Kidney capillary endothelial cell (primary cell): Measurements from ENCODE around the gene FAR2.
"Not testable (repeated sequence)": the region's sequence is repeated elsewhere in the genome, so short reads cannot be mapped to it uniquely, and the experiment has no call there.

ENCODE experiments used
- DNase-seq: peaks from one replicate; pipeline ENCODE4 v3.0.0-alpha.2; 2018; ENCODE audit warnings: low spot score

Gene FAR2

DNA sequence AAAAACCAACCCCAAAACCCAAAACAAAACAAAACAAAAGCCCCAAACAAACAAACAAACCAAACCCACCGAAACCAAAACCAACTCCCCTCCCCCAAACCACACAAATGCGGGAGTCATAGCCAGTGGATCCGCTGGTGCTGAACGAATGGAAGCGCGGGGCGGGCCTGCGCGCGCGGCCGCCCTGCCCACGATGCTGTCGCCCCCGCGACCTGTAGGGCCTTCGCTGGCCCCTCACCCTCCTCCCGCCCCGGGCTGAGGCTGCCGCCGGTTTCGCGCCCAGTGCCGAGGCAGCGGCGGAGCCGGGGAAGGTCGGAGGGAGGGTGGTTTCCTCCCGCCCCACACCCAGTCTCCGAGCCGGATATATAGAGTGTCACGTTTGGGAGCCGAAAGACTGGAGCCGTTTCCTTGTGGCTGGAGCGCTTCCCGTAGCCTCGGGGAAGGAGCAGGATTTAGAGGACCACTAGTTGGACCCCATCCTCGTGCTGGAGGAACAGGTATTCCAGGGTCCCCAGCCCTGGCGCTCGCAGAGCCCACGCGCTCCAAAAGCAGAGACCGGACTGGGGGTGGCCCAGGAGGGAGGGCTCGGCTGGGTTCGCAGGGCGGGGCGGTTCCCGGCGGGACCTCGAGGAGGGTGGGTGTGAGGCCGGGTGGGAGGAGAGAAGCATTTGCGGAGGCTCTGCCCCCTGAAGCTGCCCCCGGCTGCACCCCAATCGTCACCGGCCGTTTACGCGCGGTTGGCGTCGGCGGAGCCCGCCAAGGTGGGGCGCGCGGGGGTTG, at the start of gene FAR2:
Gene FAR2 (plus strand): TSS at position 368 of the 780 bp plus-strand sequence. CDS start 121,172 bp downstream, outside the sequence.
- peak; percentile 65 for DNase-seq

DNA sequence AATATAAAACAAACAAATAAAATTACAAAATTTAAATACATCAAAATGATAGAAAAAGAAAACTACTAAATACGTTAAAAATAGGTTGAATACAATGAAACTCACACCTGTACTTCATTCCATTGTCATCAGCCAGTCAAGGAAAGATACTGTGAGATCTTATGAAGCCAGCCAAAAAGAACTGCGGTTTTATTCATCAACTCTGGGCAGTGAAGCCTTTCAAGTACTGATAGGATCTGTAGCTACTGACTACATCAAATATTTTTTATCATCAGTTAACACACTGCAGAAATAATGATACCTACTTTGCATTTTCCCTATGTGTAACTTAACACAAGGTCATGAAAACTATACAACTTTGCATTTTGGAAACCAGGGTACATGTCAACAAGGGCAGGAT, 46.3 kb upstream of the FAR2 start:
- DNase-seq: no peak

DNA sequence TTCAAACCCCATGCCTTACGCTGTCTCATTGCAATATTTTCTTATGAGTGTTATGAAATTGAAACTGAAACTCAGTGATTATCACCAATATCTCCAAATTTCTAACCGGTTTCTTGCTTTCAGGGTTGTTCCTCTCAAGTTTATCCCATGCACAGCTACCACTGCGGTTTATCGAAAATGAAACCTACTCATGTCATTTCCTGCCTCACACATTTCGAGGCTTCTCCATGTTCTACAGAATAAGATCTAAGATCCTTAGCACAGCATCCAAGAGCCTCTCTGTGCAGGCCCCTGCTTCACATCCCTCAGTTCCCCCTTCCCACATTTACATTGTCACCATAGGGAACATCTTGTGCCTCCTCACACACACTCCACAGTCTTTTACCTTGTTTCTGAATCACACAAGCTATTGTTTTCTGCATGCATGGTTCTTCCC, 45.5 kb upstream of the FAR2 start:
- DNase-seq: no peak

DNA sequence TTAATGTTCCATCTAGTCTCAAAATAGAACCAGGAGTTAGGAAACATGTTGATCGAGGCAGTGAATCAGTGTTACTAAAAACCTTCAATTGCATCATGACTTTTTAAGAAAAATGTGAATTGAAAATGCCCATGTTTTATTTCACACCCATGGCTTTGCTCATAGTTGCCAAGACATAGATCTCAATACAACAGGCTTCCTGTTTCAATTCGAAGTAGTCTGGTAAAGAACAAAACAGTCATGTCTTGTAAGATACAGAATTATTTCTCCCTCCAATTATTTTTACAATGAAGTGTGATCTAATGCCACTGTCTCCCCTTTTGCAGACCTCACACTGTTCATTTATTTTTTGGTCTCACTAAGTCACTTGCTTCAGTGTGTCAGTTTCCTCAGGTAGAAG, 44.6 kb upstream of the FAR2 start:
- no peak for DNase-seq

DNA sequence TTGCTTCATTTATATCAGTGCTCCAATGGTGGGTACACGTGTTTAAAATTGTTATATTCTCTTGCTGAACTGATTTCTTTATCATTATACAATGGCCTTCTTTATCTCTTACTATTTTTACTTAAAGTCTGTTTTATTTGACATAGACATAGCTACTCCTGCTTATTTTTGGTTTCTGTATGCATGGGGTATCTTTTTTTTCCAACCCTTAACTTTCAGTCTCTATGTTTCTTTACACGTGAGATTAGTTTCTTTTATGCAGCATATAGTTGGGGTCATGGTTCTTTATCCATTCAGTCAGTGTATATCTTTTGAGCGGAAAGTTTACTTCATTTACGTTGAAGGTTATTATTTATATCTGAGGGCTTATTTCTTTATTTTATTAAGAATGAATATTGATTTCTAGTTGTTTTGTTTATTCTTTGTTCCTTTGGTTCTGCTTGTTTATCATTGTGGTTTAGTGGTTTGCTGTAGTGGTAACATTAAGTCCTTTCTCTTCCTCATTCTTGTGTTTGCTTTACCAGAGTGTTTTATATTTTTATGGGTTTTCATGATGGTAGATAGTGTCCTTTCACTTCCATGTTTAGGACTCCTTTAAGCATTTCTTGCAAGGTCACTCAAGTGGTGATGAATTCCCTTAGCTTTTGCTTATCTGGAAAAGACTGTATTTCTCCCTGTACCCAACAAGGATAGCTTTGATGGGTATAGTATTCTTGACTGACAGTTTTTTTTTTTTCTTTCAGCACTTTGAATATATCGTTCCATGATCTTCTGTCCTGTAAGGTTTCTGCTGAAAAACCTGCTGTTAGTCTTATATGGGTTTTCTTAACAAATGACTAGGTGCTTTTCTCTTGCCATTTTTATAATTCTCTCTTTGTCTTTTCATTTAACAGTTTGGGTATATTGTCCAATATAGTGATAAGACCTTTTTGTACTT, 38.3 kb upstream of the FAR2 start:
- no peak for DNase-seq

DNA sequence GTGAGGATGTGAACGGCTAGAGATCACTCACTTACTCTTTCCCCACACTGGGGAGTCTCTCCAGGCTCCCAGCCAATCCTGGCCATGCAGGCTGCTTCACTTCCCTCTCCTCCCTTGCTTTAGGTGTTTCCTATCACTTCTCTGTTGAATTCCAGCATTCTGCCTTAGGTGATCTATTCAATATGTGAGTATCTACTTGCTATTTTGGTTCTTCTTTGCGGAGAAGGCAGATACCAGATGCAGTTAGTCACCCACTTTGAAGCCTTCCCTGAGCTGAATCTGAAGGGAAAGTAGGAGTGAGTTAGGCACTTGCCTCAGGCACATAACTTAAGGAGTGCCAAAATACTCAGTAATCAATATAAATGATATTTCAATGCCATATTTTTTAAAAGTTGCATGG, 36.0 kb upstream of the FAR2 start:
- DNase-seq: no peak

DNA sequence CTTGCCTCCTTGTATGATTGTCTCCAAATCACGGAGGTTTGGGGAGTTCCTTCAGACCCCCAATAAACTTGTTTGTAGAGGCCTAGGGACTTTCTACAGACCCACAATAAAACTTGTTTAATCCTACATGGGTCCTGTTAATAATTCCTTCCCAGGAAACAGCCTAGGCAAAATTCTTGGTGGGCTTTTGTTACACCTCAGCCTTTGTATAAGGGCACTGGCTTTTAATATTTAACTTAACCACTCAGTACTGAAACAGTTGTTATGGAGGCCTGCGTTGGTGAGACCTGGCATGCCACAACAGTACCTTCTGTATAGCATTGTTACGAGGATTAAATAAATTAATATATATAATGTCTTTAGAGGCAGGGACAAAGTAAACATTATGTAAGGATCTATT, 32.7 kb upstream of the FAR2 start:
- DNase-seq: no peak

DNA sequence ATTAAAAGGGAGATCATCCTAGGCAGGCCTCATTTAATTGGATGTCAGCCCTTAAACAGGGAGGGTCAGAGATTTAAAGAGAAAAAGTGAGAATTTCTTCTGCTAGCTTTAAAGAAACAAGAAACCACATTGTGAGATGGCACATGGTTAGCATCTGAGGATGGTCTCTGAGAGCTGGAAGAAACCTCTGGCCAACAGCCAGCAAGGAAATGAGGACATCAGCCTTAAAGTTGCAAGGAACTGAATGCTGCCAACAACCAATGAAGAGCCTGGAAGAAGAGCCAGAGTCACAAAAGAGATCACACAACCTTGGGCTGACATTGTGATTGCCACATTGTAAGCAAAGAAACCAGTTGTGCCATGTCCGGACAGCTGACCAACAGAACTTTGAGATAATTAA, 17.5 kb upstream of the FAR2 start:
- no peak for DNase-seq

DNA sequence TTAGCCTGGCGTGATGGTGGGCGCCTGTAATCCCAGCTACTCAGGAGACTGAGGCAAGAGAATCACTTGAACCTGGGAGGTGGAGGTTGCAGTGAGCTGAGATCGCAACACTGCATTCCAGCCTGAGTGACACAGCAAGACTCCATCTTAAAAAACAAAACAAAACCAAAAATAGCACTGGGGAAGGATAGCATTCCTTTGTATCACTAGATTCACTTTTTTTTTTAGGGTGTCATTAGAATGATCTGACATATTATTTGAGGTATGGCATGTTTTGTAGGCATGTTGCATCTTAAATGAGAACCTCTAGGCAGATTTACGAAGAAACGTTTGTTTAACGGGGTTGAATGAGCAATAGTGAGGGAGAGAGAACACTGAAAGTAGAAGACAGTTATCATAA, 16.8 kb upstream of the FAR2 start:
- no peak for DNase-seq

DNA sequence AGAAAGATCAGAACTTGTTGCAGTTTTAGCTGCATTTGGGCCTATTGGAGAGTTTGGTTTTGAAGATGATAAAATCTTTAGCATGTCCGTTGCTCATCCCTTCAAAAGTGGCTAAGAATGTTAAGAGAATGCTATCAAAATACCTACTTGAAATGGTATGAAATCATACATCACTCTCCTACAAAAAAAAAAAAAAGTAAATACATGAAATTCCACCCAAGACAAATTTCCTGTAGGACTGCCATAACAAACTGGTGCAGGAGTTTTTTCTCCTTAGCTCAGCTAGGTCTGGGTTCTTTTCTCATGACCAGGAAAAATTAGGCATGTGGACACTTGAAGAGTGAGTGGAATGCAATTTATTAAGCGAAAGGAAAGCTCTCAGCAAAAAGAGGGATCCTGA, 15.9 kb upstream of the FAR2 start:
- DNase-seq: no peak

DNA sequence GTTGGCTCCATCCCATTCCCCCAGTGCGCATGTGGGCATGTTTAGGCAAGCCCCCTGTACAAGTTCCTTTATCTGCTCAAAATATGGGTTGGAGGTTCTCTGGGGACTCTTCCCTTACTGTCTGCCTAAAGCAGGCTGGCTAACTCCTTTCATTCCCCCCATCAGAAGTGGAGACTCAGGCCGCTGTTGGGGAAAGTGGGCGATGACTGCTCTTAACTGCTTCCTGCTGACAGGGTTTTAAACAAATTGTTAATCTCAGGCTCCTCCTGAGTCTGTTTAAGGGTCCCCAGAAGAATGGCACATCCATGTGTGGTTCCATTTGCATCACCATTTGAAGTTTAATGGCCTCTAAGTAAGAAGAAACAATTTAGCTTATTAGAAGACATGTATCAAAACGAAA, 15.4 kb upstream of the FAR2 start:
- no peak for DNase-seq

DNA sequence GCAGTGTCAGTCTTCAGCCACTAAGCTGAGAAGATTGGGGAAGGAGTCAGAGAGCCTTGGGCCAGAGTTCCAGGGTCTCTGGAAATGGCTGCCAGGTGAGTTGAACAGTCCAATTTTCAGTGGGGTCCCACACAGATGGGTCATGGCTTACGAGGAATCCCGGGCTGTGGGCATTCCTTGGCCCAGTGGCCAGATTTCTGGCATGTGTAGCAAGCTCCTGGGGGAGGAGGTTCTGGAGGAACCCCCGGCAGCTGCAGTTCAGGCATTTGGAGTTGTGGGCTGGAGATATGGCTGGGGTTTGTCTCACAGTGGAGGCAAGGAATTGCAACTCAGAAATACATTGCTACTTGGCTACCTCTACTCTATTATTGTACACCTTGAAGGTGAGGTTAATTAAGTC, 10.8 kb upstream of the FAR2 start:
- DNase-seq: not testable (repeated sequence)

DNA sequence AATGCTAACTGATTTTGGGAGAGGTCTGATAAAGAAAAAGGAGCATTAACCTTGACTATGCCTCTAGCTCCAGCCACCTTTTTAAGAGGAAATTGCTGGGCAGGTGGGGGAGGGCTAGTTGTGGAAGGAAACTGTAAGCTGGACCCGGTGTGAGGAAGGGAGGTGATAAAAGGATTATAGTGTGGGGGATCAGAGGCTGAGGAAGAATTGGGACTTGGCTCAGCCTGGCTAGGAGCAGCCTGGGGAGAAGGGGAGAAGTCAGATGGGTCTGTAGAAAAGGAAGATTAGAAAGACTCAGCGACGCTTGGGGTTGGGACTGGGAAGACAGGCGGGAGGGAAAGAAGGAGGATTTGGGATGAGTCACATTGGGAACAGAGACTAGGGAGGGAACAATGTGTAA, 10.2 kb upstream of the FAR2 start:
- not testable (repeated sequence) for DNase-seq

DNA sequence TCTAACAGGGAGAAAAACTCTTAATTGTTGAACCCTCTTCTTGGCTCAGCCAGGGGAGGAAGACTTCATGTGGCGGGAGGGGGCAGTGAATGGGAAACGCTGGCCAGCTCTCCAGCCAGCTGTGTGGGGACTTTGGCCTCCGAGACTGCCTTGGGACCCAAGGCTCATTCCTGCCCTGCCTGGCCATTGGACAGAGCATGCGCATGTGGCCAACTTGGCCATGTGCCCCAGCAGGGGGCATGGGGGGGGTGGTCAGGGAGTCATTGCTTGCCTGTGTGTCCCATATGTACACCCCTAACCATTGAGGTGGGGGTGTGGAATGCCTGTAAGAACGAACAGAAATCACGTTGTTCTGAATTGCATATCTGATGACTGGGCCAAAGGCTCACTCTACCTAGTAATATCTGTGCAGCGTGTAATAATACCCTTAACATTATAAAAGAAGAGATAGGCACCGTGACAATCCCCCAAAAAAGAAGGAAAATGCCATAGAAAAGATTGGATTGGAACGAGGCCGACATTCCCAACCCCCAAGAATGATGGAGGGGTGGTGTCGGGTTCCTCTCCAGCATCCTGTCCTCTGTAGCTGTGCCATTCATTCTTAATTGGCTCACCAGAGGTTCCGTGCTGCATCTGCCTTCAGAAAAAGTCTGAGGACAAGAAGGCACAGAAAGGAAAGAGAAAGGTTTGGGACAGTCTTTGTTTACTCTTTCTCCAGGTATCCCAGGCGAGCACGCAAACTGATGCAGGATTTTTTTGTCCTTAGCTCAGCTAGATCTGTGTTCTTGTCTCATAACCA, 3.5 kb upstream of the FAR2 start:
- no peak for DNase-seq

DNA sequence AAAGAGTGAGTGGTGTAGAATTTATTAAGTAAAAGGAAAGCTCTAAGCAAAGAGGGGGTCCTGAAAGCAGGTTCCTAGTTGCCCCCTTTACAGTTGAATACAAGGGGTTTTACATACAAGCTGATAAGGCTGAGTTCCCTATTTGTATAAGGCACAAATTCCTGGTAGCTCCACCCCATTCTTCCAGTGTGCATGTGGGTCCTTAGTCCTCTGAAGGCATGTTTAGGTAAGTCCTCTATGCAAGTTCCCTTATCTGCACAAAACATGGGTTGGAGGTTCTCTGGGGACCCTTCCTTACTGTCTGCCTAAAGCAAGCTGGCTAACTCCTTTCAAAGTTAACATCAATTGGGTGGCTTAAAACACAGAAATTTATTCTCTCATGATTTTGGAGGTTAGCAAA, 2.9 kb upstream of the FAR2 start:
- DNase-seq: no peak

DNA sequence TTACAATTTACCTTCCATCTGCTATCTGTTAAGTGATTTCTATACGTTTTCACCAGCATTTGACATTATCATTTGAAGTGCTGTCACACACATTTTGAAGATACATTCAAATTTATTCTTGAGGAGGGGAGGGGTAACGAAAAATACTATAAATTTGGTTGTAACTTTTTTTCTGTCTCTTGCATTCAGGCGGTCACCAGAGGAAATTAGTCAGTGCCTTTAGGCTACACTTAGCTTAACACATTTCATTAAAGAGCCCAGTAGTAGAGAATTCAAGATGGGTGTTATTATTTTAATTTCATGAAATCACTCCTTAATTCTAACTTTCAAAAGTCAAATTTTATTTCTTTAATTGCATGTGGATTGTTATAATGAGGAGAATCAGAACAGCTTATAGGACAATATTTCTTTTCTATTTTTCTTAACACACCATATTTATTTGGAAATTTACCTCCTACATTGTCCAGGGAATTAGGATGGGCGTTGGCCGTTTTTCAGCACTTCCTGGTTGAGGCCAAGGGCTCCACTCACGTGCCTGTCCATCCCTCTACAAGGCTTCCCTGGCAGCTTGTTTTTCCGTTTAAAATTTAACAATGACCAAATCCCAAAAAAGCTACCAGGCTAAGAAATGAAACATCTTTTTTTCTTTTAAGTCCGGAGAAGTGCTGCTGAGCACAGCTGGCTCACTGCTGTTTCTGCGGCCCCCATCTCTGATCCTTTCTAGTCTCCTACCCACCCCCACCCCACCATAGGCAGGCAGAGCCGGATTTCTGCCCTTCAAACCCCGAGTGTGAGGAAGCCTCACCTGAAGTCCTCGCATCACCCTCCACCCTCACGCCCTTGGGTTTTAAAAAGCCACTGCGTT, 1.1 kb upstream of the FAR2 start:
- no peak for DNase-seq

DNA sequence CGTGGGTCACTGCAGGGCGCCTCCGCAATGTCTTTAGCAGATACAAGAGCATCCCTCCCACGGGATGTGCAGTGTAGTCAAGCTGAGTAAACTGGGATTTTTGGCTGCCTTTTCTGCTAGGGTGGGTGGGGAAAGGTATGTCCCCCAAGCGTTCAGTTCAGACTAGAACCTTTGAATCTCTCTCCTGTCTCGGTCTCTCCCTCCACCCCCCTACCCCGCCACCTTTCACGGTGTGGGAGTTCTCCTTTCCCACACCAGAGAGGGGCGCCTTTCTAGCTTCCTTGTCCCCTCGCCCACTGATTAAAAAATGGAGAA, 525 bp upstream of the FAR2 start:
- no peak for DNase-seq

DNA sequence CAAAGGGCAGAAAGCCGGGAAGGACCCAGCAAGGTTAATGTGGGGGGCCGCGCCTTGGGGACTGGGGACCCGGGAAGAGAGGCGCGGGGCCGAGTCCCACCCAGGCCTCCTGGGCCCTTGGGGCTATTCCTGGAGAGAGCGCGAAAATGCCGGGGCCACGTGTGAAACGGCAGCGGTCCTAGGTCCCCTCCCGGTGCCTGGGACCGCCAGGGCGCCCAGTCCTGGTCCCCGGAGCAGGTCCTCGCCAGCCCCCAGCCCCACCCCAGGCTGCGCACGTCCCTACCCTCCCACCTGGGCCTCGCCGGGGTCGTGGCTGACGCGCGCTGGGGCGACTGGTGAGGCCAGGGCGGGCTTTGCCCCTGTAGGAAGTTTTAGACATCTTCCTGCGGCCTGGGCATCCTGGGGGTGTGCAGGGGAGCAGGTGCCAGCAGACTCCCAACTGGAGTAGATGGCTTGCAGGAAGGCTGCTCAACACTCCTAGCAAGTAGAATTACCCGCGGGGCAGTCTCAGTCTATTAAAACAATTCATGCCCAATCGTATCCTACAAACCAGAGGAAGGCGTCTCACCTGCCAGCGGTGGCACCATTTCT, 708 bp downstream of the FAR2 start:
- no peak for DNase-seq

DNA sequence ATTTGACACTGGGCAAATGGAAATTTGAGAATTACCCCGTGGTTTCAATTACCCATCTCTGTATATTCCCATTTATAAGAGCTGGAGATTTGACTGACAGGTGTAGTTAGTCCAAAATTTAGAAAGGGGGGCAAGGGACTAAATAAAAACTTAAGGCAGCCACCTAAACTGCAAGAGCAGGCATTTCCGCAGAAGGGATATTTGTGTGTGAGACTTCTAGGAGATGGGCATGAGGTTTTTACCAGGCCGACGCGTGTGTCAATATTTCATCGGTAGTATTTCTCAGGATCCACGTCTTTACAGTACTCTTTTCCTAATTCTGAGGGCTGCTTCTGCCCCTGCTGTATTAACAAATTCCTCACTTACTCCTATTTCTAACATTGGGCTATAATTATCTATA, 1.4 kb downstream of the FAR2 start:
- DNase-seq: no peak

DNA sequence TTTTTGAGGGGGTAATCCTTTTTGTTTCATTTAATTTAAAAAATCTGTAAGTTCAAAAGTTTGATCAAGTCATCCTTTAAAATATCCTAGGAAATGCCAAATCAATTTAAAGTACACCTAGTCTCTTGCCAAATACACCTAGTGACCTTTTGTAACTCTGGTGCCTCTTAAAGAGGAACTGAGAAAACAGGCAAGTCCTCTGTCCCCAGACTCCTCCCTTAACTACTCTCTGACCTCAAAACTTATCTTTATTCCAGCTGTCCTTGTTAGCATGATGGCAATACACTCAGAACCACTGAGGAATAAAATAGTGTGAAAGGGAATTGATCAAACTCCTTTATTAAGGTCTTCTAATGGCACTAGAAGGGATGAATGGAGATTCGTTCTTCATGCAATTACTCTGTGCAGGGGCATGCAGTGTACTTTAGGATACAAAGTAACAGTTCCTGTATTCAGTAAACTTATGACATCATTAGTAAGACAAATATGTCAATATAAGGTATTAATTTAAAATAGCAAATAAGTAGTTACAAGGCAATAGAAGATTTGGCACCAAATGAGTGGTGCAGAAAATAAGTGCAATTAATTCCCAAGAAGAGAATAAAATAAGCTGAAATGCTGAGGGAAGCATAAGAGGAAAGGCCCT, 3.3 kb downstream of the FAR2 start:
- no peak for DNase-seq
